SJSA1 (cell line): ENCODE measurements around the gene SP6. TPM values are rescaled to one million over a fixed set of nuclear protein-coding genes. Genes with fewer than 3 reads are reported as not detected.
A peak's percentile ranks its signal among the peaks of the same experiment; 100 is the strongest.

Source experiments
- DNase-seq, 2 experiments: peaks; one replicate each; pipeline ENCODE4 v3.0.0-alpha.2; 2015 to 2020; ENCODE audit warnings: low spot score in 2 of 2, low read depth in 1 of 2
- H3K27ac ChIP-seq: fragments of 250-450 bp; sonication (Bioruptor Pico); 2 replicates; pipeline ENCODE4 v1.5.1; 2020; ENCODE audit warnings: mild to moderate bottlenecking, moderate library complexity
- H3K27me3 ChIP-seq: fragments of 250-450 bp; sonication (Bioruptor Pico); replicated peaks from 2 replicates; pipeline ENCODE4 v1.5.1; 2020; ENCODE audit warnings: mild to moderate bottlenecking, moderate library complexity
- H3K36me3 ChIP-seq: fragments of 250-450 bp; sonication (Bioruptor Pico); 2 replicates; pipeline ENCODE4 v1.5.1; 2020; ENCODE audit warnings: mild to moderate bottlenecking
- H3K4me1 ChIP-seq: fragments of 250-450 bp; sonication (Bioruptor Pico); replicated peaks from 2 replicates; pipeline ENCODE4 v1.6.1; 2021; ENCODE audit warnings: mild to moderate bottlenecking
- H3K4me3 ChIP-seq: fragments of 250-450 bp; sonication (Bioruptor Pico); 2 replicates; pipeline ENCODE4 v1.5.1; 2020; ENCODE audit warnings: mild to moderate bottlenecking
- H3K9me3 ChIP-seq: fragments of 250-450 bp; sonication (Bioruptor Pico); replicated peaks from 2 replicates; pipeline ENCODE4 v1.5.1; 2020; ENCODE audit warnings: mild to moderate bottlenecking
- total RNA-seq: library from RNA; depleted of rRNA; stranded (reverse); fragments of >200 nt; shearing (Covaris generic); gene quantifications from 2 replicates; pipeline ENCODE4 v1.2.3, GENCODE V29; 2014; rRNA removed

Gene SP6
- total RNA-seq: not detected in 2 replicates

GRCh38 chr17:47850692-47851573, at the start of gene SP6:
Gene SP6 (minus strand): TSS chr17:47851163. CDS start chr17:47848429, 2,734 bp downstream.
- H3K4me1 ChIP-seq: peaks cover 13% of the 10 kb centered on the region
- H3K27ac ChIP-seq: no peak within 1 kb of the TSS
- peaks cover 96% of the 10 kb centered on the region for H3K27me3 ChIP-seq
- H3K36me3 ChIP-seq: no peaks in the 10 kb centered on the region
- no peak within 1 kb of the TSS for H3K4me3 ChIP-seq
- H3K9me3 ChIP-seq: no peaks in the 10 kb centered on the region
- peak in 1 of 2 experiments; percentile 24 for DNase-seq

GRCh38 chr17:47899643-47900042, 48.7 kb upstream of the SP6 start:
- H3K4me1 ChIP-seq: peaks cover 11% of the 10 kb centered on the region
- no peaks in the 10 kb centered on the region for H3K9me3 ChIP-seq
- peaks cover 23% of the 10 kb centered on the region for H3K36me3 ChIP-seq
- no peak for DNase-seq
- H3K4me3 ChIP-seq: no peak overlapping the region
- H3K27ac ChIP-seq: no peak overlapping the region
- no peaks in the 10 kb centered on the region for H3K27me3 ChIP-seq

GRCh38 chr17:47898241-47898640, 47.3 kb upstream of the SP6 start:
- no peaks in the 10 kb centered on the region for H3K27me3 ChIP-seq
- H3K4me1 ChIP-seq: peaks cover 12% of the 10 kb centered on the region
- peaks cover 23% of the 10 kb centered on the region for H3K36me3 ChIP-seq
- H3K4me3 ChIP-seq: no peak overlapping the region
- DNase-seq: no peak
- no peak overlapping the region for H3K27ac ChIP-seq
- H3K9me3 ChIP-seq: no peaks in the 10 kb centered on the region

GRCh38 chr17:47897561-47897960, 46.6 kb upstream of the SP6 start:
- Histone ChIP-seq H3K27ac (peak overlapping the region; percentile 99; the same call in 1 of the 2 replicates), H3K27me3 (no peaks in the 10 kb centered on the region), H3K4me3 (peak overlapping the region; percentile 82), H3K36me3 (peaks cover 21% of the 10 kb centered on the region), H3K4me1 (peaks cover 12% of the 10 kb centered on the region), H3K9me3 (no peaks in the 10 kb centered on the region)
- no peak for DNase-seq

GRCh38 chr17:47896672-47897490, 45.9 kb upstream of the SP6 start:
- Histone ChIP-seq H3K4me1 (peaks cover 12% of the 10 kb centered on the region), H3K27me3 (no peaks in the 10 kb centered on the region), H3K9me3 (no peaks in the 10 kb centered on the region), H3K4me3 (peak overlapping the region; percentile 82), H3K27ac (peak overlapping the region; percentile 99), H3K36me3 (peaks cover 18% of the 10 kb centered on the region)
- no peak for DNase-seq

- peaks cover 12% of the 10 kb centered on the region for H3K4me1 ChIP-seq
- DNase-seq: peak; percentile 100
- no peaks in the 10 kb centered on the region for H3K27me3 ChIP-seq
- H3K4me3 ChIP-seq: peak within 1 kb of the TSS; percentile 82
- H3K36me3 ChIP-seq: peaks cover 18% of the 10 kb centered on the region
- peak within 1 kb of the TSS; percentile 99 for H3K27ac ChIP-seq
- no peaks in the 10 kb centered on the region for H3K9me3 ChIP-seq
These were observed 45.1 kb upstream of the SP6 start, which contains the start of gene SP2 for GRCh38 chr17:47895856-47896671. Gene SP2 (plus strand): TSS chr17:47896236. CDS start chr17:47896287, 51 bp downstream.

- DNase-seq: peak in 1 of 2 experiments; percentile 60
- H3K4me1 ChIP-seq: peaks cover 12% of the 10 kb centered on the region
- H3K27ac ChIP-seq: peak overlapping the region; percentile 32
- H3K27me3 ChIP-seq: no peaks in the 10 kb centered on the region
- peaks cover 16% of the 10 kb centered on the region for H3K36me3 ChIP-seq
- H3K9me3 ChIP-seq: no peaks in the 10 kb centered on the region
- peak overlapping the region; percentile 82 for H3K4me3 ChIP-seq
These were observed 44.4 kb upstream of the SP6 start for GRCh38 chr17:47895347-47895855.

- Histone ChIP-seq H3K4me1 (peaks cover 12% of the 10 kb centered on the region), H3K36me3 (peaks cover 16% of the 10 kb centered on the region), H3K4me3 (peak overlapping the region; percentile 82), H3K27ac (peak overlapping the region; percentile 32), H3K27me3 (no peaks in the 10 kb centered on the region), H3K9me3 (no peaks in the 10 kb centered on the region)
- peak in 1 of 2 experiments; percentile 13 for DNase-seq
These were observed 43.8 kb upstream of the SP6 start for GRCh38 chr17:47894498-47895346.

- H3K27ac ChIP-seq: no peak overlapping the region
- peaks cover 4% of the 10 kb centered on the region for H3K4me1 ChIP-seq
- no peak overlapping the region for H3K4me3 ChIP-seq
- DNase-seq: no peak
- peaks cover 6% of the 10 kb centered on the region; the same call in 1 of the 2 replicates for H3K36me3 ChIP-seq
- H3K27me3 ChIP-seq: no peaks in the 10 kb centered on the region
- H3K9me3 ChIP-seq: no peaks in the 10 kb centered on the region
These were observed 40.7 kb upstream of the SP6 start for GRCh38 chr17:47891545-47892088.

- Histone ChIP-seq H3K36me3 (no peaks in the 10 kb centered on the region), H3K4me3 (no peak overlapping the region), H3K27me3 (no peaks in the 10 kb centered on the region), H3K4me1 (peaks cover 4% of the 10 kb centered on the region), H3K9me3 (no peaks in the 10 kb centered on the region), H3K27ac (no peak overlapping the region)
- DNase-seq: peak; percentile 74 to 91
These were observed 39.0 kb upstream of the SP6 start for GRCh38 chr17:47889734-47890529.

- Histone ChIP-seq H3K9me3 (no peaks in the 10 kb centered on the region), H3K27me3 (no peaks in the 10 kb centered on the region), H3K4me1 (no peaks in the 10 kb centered on the region), H3K4me3 (no peak overlapping the region), H3K27ac (no peak overlapping the region), H3K36me3 (no peaks in the 10 kb centered on the region)
- peak in 1 of 2 experiments; percentile 51 for DNase-seq
These were observed 37.3 kb upstream of the SP6 start for GRCh38 chr17:47888293-47888692.
